ENCODE data around the gene MYLK. TPM values are rescaled to one million over a fixed set of nuclear protein-coding genes. Genes with fewer than 3 reads are reported as not detected.

MYLK gene
- total and polyA plus RNA-seq, 9 of the 15 experiments (the other 6 are each of a cell fraction or from before 2014, with no cell fraction given) = 0.11 to 0.53 (median 0.18) TPM; not detected in 2

GRCh38 chr3:123804676-123805075 lies 79.5 kb downstream of the MYLK start:
- CTCF ChIA-PET (ENCODE audit: low intra/inter-chr PET ratio) = no interaction called here
- Histone ChIP-seq H3K27me3 (ENCODE audit: control insufficient read depth in 2 of 2, insufficient read depth in 2 of 2, low read length in 2 of 2) (peaks cover 0 to 5% of the 10 kb centered on the region in 2 experiments; a peak in 1 of 5 replicates), H4K20me1 (replicated peaks; ENCODE audit: control insufficient read depth, insufficient read depth, low read length) (no peaks in the 10 kb centered on the region), H2AFZ (ENCODE audit: low read depth, low read length) (no peak overlapping the region), H3K9ac (ENCODE audit: insufficient read depth in 1 of 2, low read depth in 2 of 2, low read length in 2 of 2) (no peak overlapping the region), H3K9me3 (replicated peaks; ENCODE audit: control insufficient read depth, insufficient read depth, low read depth, low read length) (no peaks in the 10 kb centered on the region), H3K4me2 (ENCODE audit: insufficient read depth, low read length) (no peak overlapping the region), H3K4me1 (replicated peaks in 1 of 2; ENCODE audit: control insufficient read depth in 2 of 2, insufficient read depth in 2 of 2, low read length in 2 of 2) (no peaks in the 10 kb centered on the region), H3K36me3 (ENCODE audit: control insufficient read depth, insufficient read depth, low read length) (no peaks in the 10 kb centered on the region), H3K9me1 (ENCODE audit: control insufficient read depth, insufficient read depth, low read length) (no peaks in the 10 kb centered on the region), H3K27ac (ENCODE audit: extremely low read depth, low read depth, low read length) (no peak overlapping the region), H3K79me2 (ENCODE audit: control insufficient read depth, insufficient read depth, low read length) (no peaks in the 10 kb centered on the region), H3K4me3 (no peak overlapping the region)
- POLR2A ChIA-PET = no interaction called here
- in situ Hi-C loops (cut with MboI) = no loop called here
- WGBS (ENCODE audit: insufficient coverage, low coverage, missing lambda C conversion rate) = 0% methylated on average over 2 of the region's 3 CpGs
- no peak for ATAC-seq
- intact Hi-C loops (cut with micrococcal nuclease) = no loop called here
- BruUV-seq (replicated peaks) = no TSS peak
- FAIRE-seq = no peak
- DNase-seq (ENCODE audit: extremely low read depth in 1 of 4, low spot score in 3 of 4) = no peak
- TF ChIP-seq KAT8 (IDR thresholded peaks at IDR 0.05; ENCODE audit: low read depth) = no peak
- TF ChIP-seq TCFL5 (CRISPR knock-in tag; conservative IDR thresholded peaks at IDR 0.05) = no peak
- TF ChIP-seq CHAMP1 (IDR thresholded peaks at IDR 0.05) = no peak
- TF ChIP-seq C11orf30 (IDR thresholded peaks at IDR 0.05; ENCODE audit: low read depth) = no peak
- no peak for TF ChIP-seq RBM25 (IDR thresholded peaks at IDR 0.05; ENCODE audit: low read depth, low read length, severe bottlenecking)
- no peak for TF ChIP-seq ZKSCAN1 (IDR thresholded peaks at IDR 0.05; ENCODE audit: low read depth, low read length)
- TF ChIP-seq VEZF1 (CRISPR knock-in tag; IDR thresholded peaks at IDR 0.05) = no peak
- TF ChIP-seq RBM15 (IDR thresholded peaks at IDR 0.05; ENCODE audit: insufficient read depth, low read length) = no peak
- no peak for TF ChIP-seq MYC (IDR thresholded peaks at IDR 0.05; ENCODE audit: low read depth, low read length)
- TF ChIP-seq MYC (CRISPR knock-in tag; IDR thresholded peaks at IDR 0.05; ENCODE audit: borderline replicate concordance, low read depth) = no peak
- TF ChIP-seq CCNT2 (IDR thresholded peaks at IDR 0.05; ENCODE audit: borderline replicate concordance, extremely low read depth, insufficient read length, low read depth, low read length) = no peak
- TF ChIP-seq PTTG1 (tag; IDR thresholded peaks at IDR 0.05; ENCODE audit: low read depth) = no peak
- no peak for TF ChIP-seq TRIM24 (IDR thresholded peaks at IDR 0.05)
- TF ChIP-seq SMAD4 (CRISPR knock-in tag; conservative IDR thresholded peaks at IDR 0.05) = no peak
- TF ChIP-seq XRCC5 (IDR thresholded peaks at IDR 0.05; ENCODE audit: low read depth, low read length) = no peak
- TF ChIP-seq BCL6 (CRISPR knock-in tag; IDR thresholded peaks at IDR 0.05) = no peak
- no peak for TF ChIP-seq TRIM25 (IDR thresholded peaks at IDR 0.05; ENCODE audit: borderline replicate concordance)
- TF ChIP-seq U2AF1 (optimal IDR thresholded peaks at IDR 0.05; ENCODE audit: low read depth, low read length) = no peak
- no peak for TF ChIP-seq SMAD2 (IDR thresholded peaks at IDR 0.05; ENCODE audit: low read depth, low read length)

All from K562 (cell line).